Mammary microvascular endothelial cell (primary cell): ENCODE measurements around the gene LHX4. TPM values are rescaled to one million over a fixed set of nuclear protein-coding genes. Genes with fewer than 3 reads are reported as not detected.

Experiments
- total RNA-seq: library from RNA; depleted of rRNA; stranded (reverse); fragments of >200 nt; gene quantifications from 2 replicates; pipeline ENCODE4 v1.2.3, GENCODE V29; 2015

The LHX4 gene
- total RNA-seq, result not detected in 2 replicates

DNA sequence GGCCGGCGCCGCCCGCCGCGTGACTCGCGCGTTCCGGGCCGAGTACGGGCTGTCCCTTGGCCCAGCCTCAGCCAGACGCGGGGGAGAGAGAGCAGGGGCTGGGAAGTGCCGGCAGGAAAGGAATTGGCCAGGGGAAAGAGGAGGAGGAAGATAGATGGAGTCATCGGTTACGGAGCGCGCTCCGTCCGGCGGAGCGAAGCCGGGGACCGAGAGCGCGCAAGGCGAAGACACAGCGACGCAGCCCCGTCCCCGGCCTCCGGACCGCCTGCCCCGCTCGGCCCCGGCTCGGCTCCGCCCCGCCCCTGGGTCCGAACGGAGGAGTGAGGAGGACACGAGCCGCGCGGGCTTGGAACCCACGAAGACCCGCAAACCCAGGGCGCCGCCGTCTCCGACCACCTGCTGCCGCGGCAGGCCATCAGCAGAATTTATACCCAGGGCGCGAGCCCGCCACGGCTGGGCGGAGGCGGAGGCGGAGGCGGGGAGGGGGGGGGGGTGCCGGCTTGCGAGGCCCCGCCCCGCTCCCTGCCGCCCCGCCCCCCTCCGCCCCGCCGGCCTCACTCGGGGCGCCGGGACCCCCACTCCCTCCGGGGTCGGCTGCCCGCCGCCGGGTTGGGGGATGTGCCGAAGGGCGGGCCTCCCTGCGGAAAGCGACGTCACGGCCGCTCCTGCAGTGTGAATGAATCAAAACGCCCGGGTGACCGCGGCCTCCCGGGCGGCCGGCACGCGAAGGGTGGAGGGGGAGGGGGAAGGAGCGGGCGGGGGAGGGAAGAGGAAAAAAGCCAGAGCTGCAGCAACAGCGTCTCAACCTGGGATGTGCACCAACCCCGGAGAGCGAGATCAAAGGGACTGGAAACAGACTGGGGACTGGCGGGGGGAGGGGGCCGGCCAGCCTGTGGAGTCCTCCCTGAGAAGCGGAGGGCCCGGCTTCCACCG is at the start of gene LHX4:
TSS of gene LHX4 (plus strand) at position 782 of the 933 bp plus-strand sequence. CDS start 266 bp downstream, outside the sequence.

Other genes with a start within 250 kb of the LHX4 start
- 286 and 297 TPM in 2 replicates for gene QSOX1, start 75.4 kb upstream of the LHX4 start, total RNA-seq